A549 (cell line): Measurements from ENCODE around the gene TSSC4. TPM values are rescaled to one million over a fixed set of nuclear protein-coding genes. Genes with fewer than 3 reads are reported as not detected.

Source experiments
- ATAC-seq, 2 experiments: fragments of 200-7000 bp in 1 of 2; fragments of >200 bp in 1 of 2; cut with Nextera tagmentation in 1 of 2; cut with Tn5 transposase in 1 of 2; 3 replicates each; pipeline versions ENCODE4 v1.8.0 to v1.9.1; 2018 to 2020; ENCODE audit warnings: mild to moderate bottlenecking in 1 of 2, moderate library complexity in 1 of 2
- CTCF ChIA-PET: fragments of 300-600 bp; sonication (Branson Sonifier 250); formaldehyde crosslinking; extraction: SDS; loops from one replicate; lab custom pipeline; 2021; ENCODE audit warnings: antibody characterized with exemption, inconsistent platforms; lab: Yijun Ruan, JAX
- POLR2A ChIA-PET: fragments of 350-600 bp; formaldehyde crosslinking; extraction: SDS; loops from one replicate; lab custom pipeline; 2021; ENCODE audit warnings: antibody characterized with exemption, inconsistent platforms; lab: Yijun Ruan, JAX
- DNase-seq, 2 experiments: peaks; one replicate each; pipeline versions ENCODE4 v3.0.0 to v3.0.0-alpha.2; 2011 to 2016; ENCODE audit warnings: low read depth in 1 of 2, low spot score in 1 of 2
- FAIRE-seq: peaks from 2 replicates; lab custom pipeline; 2011; peaks lifted over from hg19 to GRCh38; lab: Jason Lieb, UNC
- H3K27ac ChIP-seq, 2 experiments: fragments of >200 bp; sonication (Bioruptor Twin); formaldehyde crosslinking; 3 replicates each; pipeline ENCODE4 v1.5.1; 2016 to 2017
- H3K4me1 ChIP-seq: fragments of >200 bp; sonication (Bioruptor Twin); formaldehyde crosslinking; 3 replicates; pipeline ENCODE4 v1.6.1; 2016
- H3K4me2 ChIP-seq: fragments of >200 bp; sonication (Bioruptor Twin); formaldehyde crosslinking; 3 replicates; pipeline ENCODE4 v1.6.1; 2016
- H3K4me3 ChIP-seq: fragments of >200 bp; sonication (Bioruptor Twin); formaldehyde crosslinking; 3 replicates; pipeline ENCODE4 v1.5.1; 2016
- H3K9me3 ChIP-seq: fragments of >200 bp; sonication (Bioruptor Twin); formaldehyde crosslinking; 3 replicates; pipeline ENCODE4 v1.6.1; 2016
- BCL3 ChIP-seq: fragments of >200 bp; sonication (Bioruptor Twin); formaldehyde crosslinking; IDR thresholded peaks from 3 replicates; pipeline ENCODE4 v1.6.1; 2016
- BHLHE40 ChIP-seq: IDR thresholded peaks from 2 replicates; pipeline ENCODE4 v1.6.1; 2012; ENCODE audit warnings: low read depth, low read length, inconsistent platforms
- CBX8 ChIP-seq: fragments of 200-600 bp; sonication (generic); IDR thresholded peaks from 2 replicates; pipeline ENCODE4 v1.6.1; 2016
- CHD2 ChIP-seq: fragments of 150-350 bp; IDR thresholded peaks from 2 replicates; pipeline ENCODE4 v1.6.1; 2014; ENCODE audit warnings: low read length; ENCODE audit not compliant: partially characterized antibody
- CHD4 ChIP-seq: fragments of 200-600 bp; sonication (generic); IDR thresholded peaks from 2 replicates; pipeline ENCODE4 v1.6.1; 2016; ENCODE audit warnings: antibody characterized with exemption, mild to moderate bottlenecking, borderline replicate concordance
- CTCF ChIP-seq: fragments of >200 bp; sonication (Bioruptor Twin); formaldehyde crosslinking; IDR thresholded peaks from 3 replicates; pipeline ENCODE4 v1.5.1; 2016
- ELK1 ChIP-seq: fragments of 150-350 bp; IDR thresholded peaks from 2 replicates; pipeline ENCODE4 v1.6.1; 2014; ENCODE audit warnings: low read depth, mild to moderate bottlenecking, low read length
- EP300 ChIP-seq, 2 experiments: fragments of >200 bp; sonication (Bioruptor Twin); formaldehyde crosslinking; IDR thresholded peaks; 2 replicates in 1 of 2; 3 replicates in 1 of 2; pipeline ENCODE4 v1.6.1; 2016 to 2017
- FOSL2 ChIP-seq, 2 experiments: fragments of 450-650 bp in 1 of 2; fragments of >200 bp in 1 of 2; sonication (Bioruptor Twin) in 1 of 2; formaldehyde crosslinking; IDR thresholded peaks; 2 replicates each; pipeline versions ENCODE4 v1.5.0 to v1.6.1; 2016 to 2020; ENCODE audit warnings: mild to moderate bottlenecking in 1 of 2, moderate library complexity in 1 of 2
- GATA3 ChIP-seq: IDR thresholded peaks from 2 replicates; pipeline ENCODE4 v1.6.1; 2012; ENCODE audit warnings: borderline replicate concordance
- HDAC2 ChIP-seq: fragments of 200-600 bp; sonication (generic); IDR thresholded peaks from 2 replicates; pipeline ENCODE4 v1.6.1; 2016
- HEYL ChIP-seq: fragments of 250-450 bp; sonication (Bioruptor Pico); IDR thresholded peaks from 2 replicates; pipeline ENCODE4 v1.8.0; 2021; ENCODE audit warnings: mild to moderate bottlenecking, moderate library complexity
- HOXA7 ChIP-seq: fragments of 250-450 bp; sonication (Bioruptor Pico); IDR thresholded peaks from 2 replicates; pipeline ENCODE4 v1.5.0; 2020; ENCODE audit warnings: mild to moderate bottlenecking, moderate library complexity
- JUN ChIP-seq, 2 experiments: fragments of >200 bp; sonication (Bioruptor Twin); formaldehyde crosslinking; IDR thresholded peaks; 2 replicates in 1 of 2; 3 replicates in 1 of 2; pipeline ENCODE4 v1.6.1; 2016 to 2017
- KDM1A ChIP-seq: fragments of 200-600 bp; sonication (generic); IDR thresholded peaks from 2 replicates; pipeline ENCODE4 v1.6.1; 2016; ENCODE audit warnings: low read depth, mild to moderate bottlenecking
- MAFK ChIP-seq: fragments of 450-650 bp; IDR thresholded peaks from 2 replicates; pipeline ENCODE4 v1.6.1; 2014; ENCODE audit not compliant: partially characterized antibody
- MAZ ChIP-seq: fragments of 150-350 bp; IDR thresholded peaks from 2 replicates; pipeline ENCODE4 v1.6.1; 2014; ENCODE audit warnings: antibody characterized with exemption, low read depth, low read length, borderline replicate concordance
- MYC ChIP-seq: IDR thresholded peaks from 2 replicates; pipeline ENCODE4 v1.6.1; 2012; ENCODE audit warnings: mild to moderate bottlenecking, inconsistent platforms, low read length, improper control_type of control experiment, borderline replicate concordance
- NFE2L2 ChIP-seq: fragments of 150-350 bp; conservative IDR thresholded peaks from 2 replicates; pipeline ENCODE4 v1.6.1; 2014; ENCODE audit warnings: low read length
- PBX3 ChIP-seq: IDR thresholded peaks from 2 replicates; pipeline ENCODE4 v1.6.1; 2012
- POLR2AphosphoS2 ChIP-seq: conservative IDR thresholded peaks from 2 replicates; pipeline ENCODE4 v1.6.1; 2012; ENCODE audit warnings: low read length, improper control_type of control experiment, inconsistent platforms
- RAD21 ChIP-seq, 2 experiments: fragments of >200 bp in 1 of 2; sonication (Bioruptor Twin) in 1 of 2; formaldehyde crosslinking in 1 of 2; IDR thresholded peaks in 1 of 2; conservative IDR thresholded peaks in 1 of 2; 2 replicates in 1 of 2; 3 replicates in 1 of 2; pipeline ENCODE4 v1.6.1; 2012 to 2018; ENCODE audit warnings: inconsistent platforms in 1 of 2
- RARB ChIP-seq: fragments of 250-450 bp; sonication (Bioruptor Pico); IDR thresholded peaks from 2 replicates; pipeline ENCODE4 v1.8.0; 2021; ENCODE audit warnings: mild to moderate bottlenecking, moderate library complexity
- RCOR1 ChIP-seq: fragments of 150-350 bp; IDR thresholded peaks from 2 replicates; pipeline ENCODE4 v1.6.1; 2014; ENCODE audit warnings: antibody characterized with exemption, low read length, low read depth
- RFX5 ChIP-seq: fragments of 450-650 bp; IDR thresholded peaks from 2 replicates; pipeline ENCODE4 v1.7.1; 2014; ENCODE audit warnings: antibody characterized with exemption, mild to moderate bottlenecking, moderate library complexity
- RNF2 ChIP-seq: fragments of 200-600 bp; sonication (generic); IDR thresholded peaks from 2 replicates; pipeline ENCODE4 v1.6.1; 2016; ENCODE audit warnings: low read depth, mild to moderate bottlenecking, antibody characterized with exemption, moderate library complexity, borderline replicate concordance
- SMC3 ChIP-seq: fragments of >200 bp; sonication (Bioruptor Twin); formaldehyde crosslinking; IDR thresholded peaks from 3 replicates; pipeline ENCODE4 v1.6.1; 2018; ENCODE audit warnings: inconsistent platforms
- SREBF2 ChIP-seq: fragments of 450-650 bp; IDR thresholded peaks from 2 replicates; pipeline ENCODE4 v1.6.1; 2014; ENCODE audit warnings: mild to moderate bottlenecking, moderate library complexity
- TFCP2L1 ChIP-seq: fragments of 250-450 bp; sonication (Bioruptor Pico); IDR thresholded peaks from 2 replicates; pipeline ENCODE4 v1.5.0; 2021; ENCODE audit warnings: mild to moderate bottlenecking
- TP53 ChIP-seq: fragments of 250-450 bp; sonication (Bioruptor Pico); IDR thresholded peaks from 2 replicates; pipeline ENCODE4 v1.5.0; 2021; ENCODE audit warnings: mild to moderate bottlenecking, moderate library complexity
- ZNF302 ChIP-seq: fragments of 250-450 bp; sonication (Bioruptor Pico); IDR thresholded peaks from 2 replicates; pipeline ENCODE4 v1.9.0; 2021; ENCODE audit warnings: inconsistent platforms, mild to moderate bottlenecking, moderate library complexity
- WGBS: methylation state at CpG from one replicate; pipeline ENCODE4 v1.1.6; 2017; ENCODE audit errors: missing lambda C conversion rate; 5-methylcytosine and 5-hydroxymethylcytosine counted together
- polyA minus RNA-seq: library from RNA; depleted of rRNA, polyadenylated mRNA; stranded (reverse); fragments of >200 nt; gene quantifications from 2 replicates; pipeline ENCODE4 v1.2.3, GENCODE V29; 2011; rRNA and poly(A)+ RNA removed
- polyA plus RNA-seq, 4 experiments: library from polyadenylated mRNA; depleted of rRNA in 3 of 4; stranded (reverse); fragments of >200 nt; fragmentation: RNase III in 1 of 4; extraction: RNeasy Plus Mini Kit Qiagen cat#74134 plus additional on column Dnase treatment in 1 of 4; gene quantifications; 2 replicates in 3 of 4; 3 replicates in 1 of 4; pipeline ENCODE4 v1.2.3, GENCODE V29; 2011 to 2017
- TF ChIP-seq, protein P1 (sequence below): fragments of >200 bp; sonication (Bioruptor Twin); formaldehyde crosslinking; IDR thresholded peaks from 2 replicates; pipeline ENCODE4 v1.6.1; 2016
- TF ChIP-seq, protein P2 (sequence below): IDR thresholded peaks from 2 replicates; pipeline ENCODE4 v1.6.1; 2012
- TF ChIP-seq, protein P3 (sequence below): fragments of 450-650 bp; IDR thresholded peaks from 2 replicates; pipeline ENCODE4 v1.6.1; 2014; ENCODE audit warnings: antibody characterized with exemption

TSSC4 gene
- 21.8 and 22.2 TPM in 2 replicates for polyA plus RNA-seq (2011; rRNA removed)
- 52.7 and 64.5 TPM in 2 replicates for polyA plus RNA-seq (2012; cell fraction: cytosol; rRNA removed)
- polyA plus RNA-seq (2012; cell fraction: nucleus; rRNA removed), result 72.1 and 98.1 TPM in 2 replicates
- 45.1 to 45.8 TPM (median 45.5 TPM) in 3 replicates for polyA plus RNA-seq (2017; fragmentation: RNase III; extraction: RNeasy Plus Mini Kit Qiagen cat#74134 plus additional on column Dnase treatment)
- 19.4 and 28.2 TPM in 2 replicates for polyA minus RNA-seq

DNA sequence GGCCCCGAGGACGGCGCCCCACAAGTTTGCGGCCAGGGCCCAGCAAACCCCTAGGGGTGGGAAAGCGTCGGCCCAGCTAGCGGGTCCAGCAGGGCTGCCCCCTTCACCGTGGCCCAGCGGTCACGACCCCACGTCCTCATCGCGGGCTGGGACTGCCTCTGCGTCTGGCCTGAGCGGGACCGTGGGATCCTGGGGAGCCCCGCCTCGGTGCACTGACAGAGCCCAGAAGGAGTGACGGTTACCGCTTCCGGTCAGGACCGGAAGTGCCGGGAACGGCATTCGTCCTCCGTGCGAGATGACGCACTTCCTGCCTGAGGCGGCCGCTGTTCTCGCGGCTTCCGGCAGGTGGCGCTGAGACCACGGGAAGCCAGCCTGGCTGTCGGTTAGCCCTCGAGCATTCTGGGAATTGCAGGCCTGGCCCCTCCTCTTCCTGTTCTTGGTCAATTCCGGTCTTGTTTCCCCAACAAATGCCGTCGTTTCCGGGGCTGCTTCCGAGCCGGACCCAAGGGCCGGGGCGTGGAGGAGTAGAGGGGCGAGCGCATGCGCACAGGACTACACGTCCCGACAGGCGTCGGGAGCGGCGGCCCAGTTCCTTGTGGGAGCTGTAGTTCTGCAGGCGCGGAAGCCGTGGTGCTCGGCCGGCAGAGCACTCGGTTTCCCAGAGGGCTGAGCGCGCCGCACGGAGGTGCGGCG is at the start of gene TSSC4:
TSS of gene TSSC4 (plus strand) at position 682 of the 693 bp plus-strand sequence. CDS start 1,884 bp downstream, outside the sequence.
- H3K4me2 ChIP-seq, result peak within 1 kb of the TSS; percentile 98
- ATAC-seq (peak; percentile 86 to 93), FAIRE-seq (peak; percentile 97), DNase-seq (peak; percentile 99 to 100)
- CTCF ChIA-PET, result interaction anchor here (0.6 to 31.0 kb wide), 25 partner anchors 9 to 1415 kb away, joined by 3 to 903 read pairs (median 5); partner anchors contain the start of genes C11orf21 and TSPAN32
- peak within 1 kb of the TSS; percentile 97 to 98 for H3K27ac ChIP-seq
- H3K4me1 ChIP-seq, result peaks cover 16% of the 10 kb centered on the region
- WGBS, result under 1% methylated on average over 33 of the region's 66 CpGs
- peak within 1 kb of the TSS; percentile 100 for H3K4me3 ChIP-seq
- POLR2A ChIA-PET, result interaction anchor here (0.5 to 2.0 kb wide), 7 partner anchors 10 to 1475 kb away, joined by 3 to 26 read pairs (median 3); partner anchors contain the start of genes AP2A2, CD81 and KCNQ1OT1
- no peaks in the 10 kb centered on the region for H3K9me3 ChIP-seq
- TF ChIP-seq PBX3 (peak; percentile 52), CBX8 (no peak), FOSL2 (IDR thresholded peaks at IDR 0.05) (no peak), FOSL2 (CRISPR knock-in tag; IDR thresholded peaks at IDR 0.05) (peak; percentile 47), MAZ (peak; percentile 79; the same call in 1 of the 2 replicates), HEYL (CRISPR knock-in tag) (no peak), RNF2 (no peak), ELK1 (0 out of 2 replicates have a peak, but pooled peaks have one; percentile 45), EP300 (IDR thresholded peaks at IDR 0.05) (no peak), RCOR1 (no peak), MAFK (no peak), CTCF (peak; percentile 91), CHD2 (no peak), BHLHE40 (no peak), RAD21 (conservative IDR thresholded peaks at IDR 0.05 in 1 of 2, IDR thresholded peaks at IDR 0.05 in 1 of 2) (peak; percentile 60 to 66), MYC (no peak; the same call in 1 of the 2 replicates), CHD4 (no peak), RARB (CRISPR knock-in tag) (no peak), TFCP2L1 (CRISPR knock-in tag) (no peak), NFE2L2 (no peak), ZNF302 (no peak), HDAC2 (no peak), GATA3 (peak; percentile 28; the same call in 1 of the 2 replicates), TP53 (peak; percentile 75), JUN (IDR thresholded peaks at IDR 0.05) (peak; percentile 21 to 95; a peak in 4 of 5 replicates), HOXA7 (CRISPR knock-in tag) (no peak), BCL3 (peak; percentile 76; the same call in 1 of the 3 replicates), POLR2AphosphoS2 (no peak; the same call in none of the 2 replicates), RFX5 (no peak), SREBF2 (no peak), KDM1A (no peak), SMC3 (peak; percentile 51; the same call in 2 of the 3 replicates)
- TF ChIP-seq, protein P1, sequence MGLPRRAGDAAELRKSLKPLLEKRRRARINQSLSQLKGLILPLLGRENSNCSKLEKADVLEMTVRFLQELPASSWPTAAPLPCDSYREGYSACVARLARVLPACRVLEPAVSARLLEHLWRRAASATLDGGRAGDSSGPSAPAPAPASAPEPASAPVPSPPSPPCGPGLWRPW, result no peak
- TF ChIP-seq, protein P2, sequence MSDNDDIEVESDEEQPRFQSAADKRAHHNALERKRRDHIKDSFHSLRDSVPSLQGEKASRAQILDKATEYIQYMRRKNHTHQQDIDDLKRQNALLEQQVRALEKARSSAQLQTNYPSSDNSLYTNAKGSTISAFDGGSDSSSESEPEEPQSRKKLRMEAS, result peak; percentile 77; the same call in 1 of the 2 replicates
- TF ChIP-seq, protein P3, sequence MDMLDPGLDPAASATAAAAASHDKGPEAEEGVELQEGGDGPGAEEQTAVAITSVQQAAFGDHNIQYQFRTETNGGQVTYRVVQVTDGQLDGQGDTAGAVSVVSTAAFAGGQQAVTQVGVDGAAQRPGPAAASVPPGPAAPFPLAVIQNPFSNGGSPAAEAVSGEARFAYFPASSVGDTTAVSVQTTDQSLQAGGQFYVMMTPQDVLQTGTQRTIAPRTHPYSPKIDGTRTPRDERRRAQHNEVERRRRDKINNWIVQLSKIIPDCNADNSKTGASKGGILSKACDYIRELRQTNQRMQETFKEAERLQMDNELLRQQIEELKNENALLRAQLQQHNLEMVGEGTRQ, result no peak
